T47D (cell line): ENCODE data around the gene SNAPC5.

Experiments used
- DNase-seq, 2 experiments: peaks; one replicate each; pipeline versions ENCODE4 v3.0.0 to v3.0.0-alpha.2; 2011 to 2012; ENCODE audit warnings: low read depth in 1 of 2, low spot score in 1 of 2
- JUND ChIP-seq: IDR thresholded peaks from 2 replicates; pipeline ENCODE4 v1.6.1; 2012; ENCODE audit warnings: low read depth
- in situ Hi-C: cut with HindIII; loops from 2 replicates; pipeline ENCODE4 v1.10.0; 2016; ENCODE audit warnings: low sequenced_read_pairs, low pct_unique_long_range_greater_than_20kb

SNAPC5 gene, protein sequence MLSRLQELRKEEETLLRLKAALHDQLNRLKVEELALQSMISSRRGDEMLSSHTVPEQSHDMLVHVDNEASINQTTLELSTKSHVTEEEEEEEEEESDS

GRCh38 chr15:66497502-66498455, at the start of gene SNAPC5:
SNAPC5 (minus strand) TSS chr15:66497762; CDS start chr15:66497731, 31 bp downstream.
- peak; percentile 63; the same call in 1 of the 2 replicates for TF ChIP-seq JUND
- DNase-seq, result peak; percentile 48 to 96
- in situ Hi-C loops, result no loop called here

DNA sequence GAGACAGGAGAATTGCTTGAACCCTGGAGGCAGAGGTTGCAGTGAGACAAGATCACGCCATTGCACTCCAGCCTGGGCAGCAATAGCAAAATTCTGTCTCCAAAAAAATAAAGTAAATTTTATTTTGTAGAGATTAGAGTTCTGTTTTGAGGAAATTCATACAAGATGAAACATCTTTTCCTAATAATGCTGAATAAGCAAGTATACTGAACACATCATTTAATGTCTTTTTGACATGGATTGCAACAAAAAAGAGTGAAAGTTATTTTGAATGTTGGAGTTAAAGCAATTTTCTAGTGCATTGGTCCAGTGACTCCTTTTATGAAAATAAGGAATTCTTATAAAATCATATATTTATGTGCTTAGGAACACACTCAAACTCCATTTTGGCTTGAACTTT, 47.7 kb upstream of the SNAPC5 start:
- no peak for DNase-seq

DNA sequence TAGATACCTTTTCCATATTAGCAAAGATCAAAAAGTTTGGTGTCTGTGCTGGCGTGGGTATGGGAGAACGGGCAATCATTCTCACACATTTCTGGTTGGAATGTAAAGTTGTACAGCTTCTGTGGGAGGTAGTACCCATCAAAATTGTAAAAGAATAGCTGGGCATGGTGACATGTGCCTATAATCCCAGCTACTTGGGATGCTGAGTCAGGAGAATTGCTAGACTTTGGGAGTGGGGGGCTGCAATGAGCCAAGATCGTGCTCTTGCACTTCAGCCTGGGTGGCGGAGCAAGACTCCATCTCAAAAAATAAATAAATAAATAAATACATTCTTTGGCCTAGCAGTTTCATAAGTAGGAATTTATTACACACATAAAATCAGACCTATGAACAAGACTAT, 45.3 kb upstream of the SNAPC5 start:
- in situ Hi-C loops, result no loop called here
- no peak for DNase-seq
- TF ChIP-seq JUND, result no peak

More for the DNA sequence above, 47.7 kb upstream of the SNAPC5 start:
- in situ Hi-C loops, result no loop called here
- TF ChIP-seq JUND, result no peak

- TF ChIP-seq JUND, result no peak
- DNase-seq, result no peak
- in situ Hi-C loops, result no loop called here
Measured at GRCh38 chr15:66535056-66535455, 37.5 kb upstream of the SNAPC5 start.

DNA sequence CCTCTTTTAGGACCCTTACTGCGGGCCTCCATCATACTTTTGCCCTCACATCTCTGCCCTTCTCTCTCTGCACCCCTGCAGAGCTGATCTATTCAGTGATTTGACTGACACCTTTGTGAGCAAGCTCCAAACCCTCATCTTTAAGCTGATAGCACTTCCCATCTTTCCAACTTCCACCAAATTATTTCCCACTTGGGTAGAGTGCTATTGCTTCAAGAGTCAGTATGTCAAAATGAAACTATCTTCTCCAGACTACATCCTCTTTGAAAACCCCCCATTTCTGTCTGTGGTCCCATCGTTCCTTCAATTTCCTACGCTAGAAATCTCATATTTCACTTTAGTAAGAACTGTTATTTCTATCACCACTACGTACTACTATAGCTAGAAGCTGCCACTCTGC, 27.3 kb upstream of the SNAPC5 start:
- no peak for TF ChIP-seq JUND
- in situ Hi-C loops, result no loop called here
- DNase-seq, result no peak

DNA sequence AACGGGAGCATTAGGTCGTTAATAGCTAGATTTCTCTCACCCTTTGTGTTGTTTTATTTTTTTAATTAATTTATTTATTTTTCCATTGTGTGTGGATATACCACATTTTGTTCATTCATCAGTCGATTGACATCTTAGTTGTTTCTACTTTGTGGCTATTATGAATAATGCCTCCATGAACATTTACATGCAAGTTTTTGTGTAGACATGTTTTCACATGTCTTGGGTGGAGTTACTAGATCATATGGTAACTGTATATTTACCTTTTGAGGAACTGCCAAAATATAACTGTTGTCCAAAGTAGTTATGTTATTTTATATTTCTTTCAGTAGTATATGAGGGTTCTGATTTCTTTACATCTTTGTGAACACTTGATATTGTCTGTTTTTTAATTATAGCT, 26.4 kb upstream of the SNAPC5 start:
- no peak for DNase-seq
- in situ Hi-C loops, result no loop called here
- TF ChIP-seq JUND, result no peak

GRCh38 chr15:66515901-66516322, 18.4 kb upstream of the SNAPC5 start:
- TF ChIP-seq JUND, result no peak
- in situ Hi-C loops, result no loop called here
- DNase-seq, result no peak

DNA sequence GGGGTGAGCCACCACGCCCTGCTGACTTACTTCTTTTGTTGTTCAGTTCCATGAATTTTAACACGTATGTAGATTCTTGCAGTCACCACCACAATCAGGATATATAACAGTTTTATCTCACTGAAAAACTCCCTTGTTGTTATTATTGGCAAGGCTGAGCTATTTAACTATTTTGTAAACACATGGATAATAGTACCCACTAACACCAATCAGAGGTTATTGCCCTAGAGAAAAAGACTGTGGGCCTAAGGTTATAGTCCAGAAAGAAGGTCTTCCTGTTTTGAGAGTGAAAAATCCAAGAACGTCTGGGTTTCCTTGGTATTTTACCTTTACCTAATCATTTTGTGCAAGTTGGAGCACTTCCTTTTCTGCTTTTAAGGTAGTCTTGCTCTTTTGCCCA, 17.0 kb upstream of the SNAPC5 start:
- in situ Hi-C loops, result no loop called here
- TF ChIP-seq JUND, result no peak
- DNase-seq, result no peak

DNA sequence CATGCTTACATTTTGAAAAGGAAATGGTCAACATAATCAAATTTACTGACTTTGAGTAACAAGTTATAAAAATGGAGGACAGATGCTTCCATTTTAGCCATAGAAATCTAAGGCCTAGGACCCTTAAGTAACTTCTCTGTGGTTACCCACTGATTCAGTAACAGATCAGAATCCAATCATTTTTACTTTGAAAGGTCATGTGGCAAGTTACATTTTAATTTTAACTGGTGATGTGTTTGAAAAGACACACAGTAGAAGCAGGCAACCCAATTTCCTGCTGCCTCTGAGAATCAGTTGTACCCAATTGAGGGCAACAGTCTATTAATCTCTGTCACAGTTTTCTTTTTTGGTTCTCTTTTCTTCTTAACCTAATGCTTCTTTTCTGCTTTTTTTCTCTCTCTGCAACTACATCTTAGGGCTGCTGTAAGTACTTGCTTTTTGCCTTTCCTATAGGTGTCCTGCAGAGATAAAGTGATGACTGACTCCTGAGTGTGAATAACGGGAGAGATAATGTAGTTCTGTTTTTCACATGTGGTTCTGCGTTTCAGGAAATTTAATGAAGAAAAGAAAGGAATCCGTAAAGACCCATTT, 10.8 kb upstream of the SNAPC5 start:
- DNase-seq, result no peak
- in situ Hi-C loops, result no loop called here
- no peak for TF ChIP-seq JUND

DNA sequence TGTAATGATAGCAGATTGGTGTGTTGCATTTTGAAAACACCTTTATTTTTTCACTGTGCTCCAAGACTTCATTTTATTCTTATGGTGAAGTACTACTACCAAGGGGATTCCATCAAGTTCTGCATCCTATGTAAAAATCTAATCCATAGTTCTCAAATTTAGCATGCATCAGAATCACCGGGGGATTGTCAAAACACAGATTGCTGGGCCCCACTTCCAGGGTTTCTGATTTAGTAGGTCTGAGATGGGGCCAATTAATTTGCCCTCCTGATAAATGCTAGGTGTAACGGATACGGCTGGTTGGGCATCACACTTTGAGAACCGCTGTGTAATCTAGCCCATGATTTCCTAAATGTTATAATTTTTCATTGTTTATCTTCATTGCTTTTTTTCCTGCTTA, 8.3 kb upstream of the SNAPC5 start:
- DNase-seq, result no peak
- no peak for TF ChIP-seq JUND
- in situ Hi-C loops, result no loop called here

GRCh38 chr15:66505430-66505811, 7.9 kb upstream of the SNAPC5 start:
- in situ Hi-C loops, result no loop called here
- no peak for DNase-seq
- no peak for TF ChIP-seq JUND

- 0 out of 2 replicates have a peak, but pooled peaks have one; percentile 27 for TF ChIP-seq JUND
- peak; percentile 68 to 95 for DNase-seq
- in situ Hi-C loops, result no loop called here
Measured at GRCh38 chr15:66504563-66505429, 7.2 kb upstream of the SNAPC5 start, which contains the start of the genes RPL4 and ZWILCH. RPL4 (minus strand) TSS chr15:66504855; CDS start chr15:66504790, 65 bp downstream. ZWILCH (plus strand) TSS chr15:66505326; CDS start chr15:66505339, 13 bp downstream.
